ENCODE results near the gene NACC1. TPM values are rescaled to one million over a fixed set of nuclear protein-coding genes. Genes with fewer than 3 reads are reported as not detected.
A peak's percentile ranks its signal among the peaks of the same experiment; 100 is the strongest.

Gene NACC1
- total RNA-seq, 2 donors from 2014 or later = 56.1 to 67.2 TPM

GRCh38 chr19:13112555-13112954 lies 5.5 kb upstream of the NACC1 start:
- intact Hi-C loops (cut with DNase I, micrococcal nuclease) = no loop called here
- ATAC-seq (no peak), DNase-seq (no peak)

- intact Hi-C loops (cut with DNase I, micrococcal nuclease) = no loop called here
- no peak for ATAC-seq
Measured at GRCh38 chr19:13115936-13116281, 2.2 kb upstream of the NACC1 start.

GRCh38 chr19:13116282-13117175 lies 1.5 kb upstream of the NACC1 start, which contains the start of gene TRMT1:
TRMT1 (minus strand) TSS chr19:13116740; CDS start chr19:13116399, 341 bp downstream.
- intact Hi-C loops (cut with DNase I, micrococcal nuclease) = no loop called here
- peak; percentile 79 for ATAC-seq

More at GRCh38 chr19:13115936-13116281, 2.2 kb upstream of the NACC1 start:
- DNase-seq = no peak

GRCh38 chr19:13117176-13117771 lies 790 bp upstream of the NACC1 start:
- ATAC-seq (peak; percentile 18), DNase-seq (peak in 1 of 2 donors; percentile 40)
- intact Hi-C loops (cut with DNase I, micrococcal nuclease) = no loop called here

More at GRCh38 chr19:13116282-13117175, 1.5 kb upstream of the NACC1 start, which contains the start of gene TRMT1:
- DNase-seq = peak; percentile 95

GRCh38 chr19:13118424-13119193 lies 545 bp downstream of the NACC1 start:
- peak; percentile 17 for ATAC-seq
- intact Hi-C loops (cut with DNase I, micrococcal nuclease) = no loop called here

GRCh38 chr19:13119627-13120026 lies 1.6 kb downstream of the NACC1 start:
- ATAC-seq (no peak), DNase-seq (no peak)
- intact Hi-C loops (cut with DNase I, micrococcal nuclease) = no loop called here

More at GRCh38 chr19:13118424-13119193, 545 bp downstream of the NACC1 start:
- peak; percentile 69 to 72 for DNase-seq

GRCh38 chr19:13120031-13120430 lies 2.0 kb downstream of the NACC1 start:
- no peak for ATAC-seq
- DNase-seq = no peak
- intact Hi-C loops (cut with DNase I, micrococcal nuclease) = no loop called here

- no peak for ATAC-seq
- intact Hi-C loops (cut with DNase I, micrococcal nuclease) = no loop called here
Measured at GRCh38 chr19:13120817-13121216, 2.8 kb downstream of the NACC1 start.

GRCh38 chr19:13121551-13122274 lies 3.6 kb downstream of the NACC1 start:
- ATAC-seq = no peak
- intact Hi-C loops (cut with DNase I, micrococcal nuclease) = no loop called here
- no peak for DNase-seq

More at GRCh38 chr19:13120817-13121216, 2.8 kb downstream of the NACC1 start:
- no peak for DNase-seq

- intact Hi-C loops (cut with DNase I, micrococcal nuclease) = no loop called here
- DNase-seq (no peak), ATAC-seq (no peak)
Measured at GRCh38 chr19:13122275-13122878, 4.3 kb downstream of the NACC1 start.

- intact Hi-C loops (cut with DNase I, micrococcal nuclease) = no loop called here
- DNase-seq (no peak), ATAC-seq (no peak)
Measured at GRCh38 chr19:13122980-13123957, 5.2 kb downstream of the NACC1 start.

GRCh38 chr19:13127051-13127450 lies 9.0 kb downstream of the NACC1 start:
- no peak for DNase-seq
- intact Hi-C loops (cut with DNase I, micrococcal nuclease) = no loop called here
- no peak for ATAC-seq

- ATAC-seq (no peak), DNase-seq (no peak)
- intact Hi-C loops (cut with DNase I, micrococcal nuclease) = no loop called here
Measured at GRCh38 chr19:13127811-13128575, 9.9 kb downstream of the NACC1 start.

GRCh38 chr19:13128583-13128982 lies 10.5 kb downstream of the NACC1 start:
- ATAC-seq (no peak), DNase-seq (no peak)
- intact Hi-C loops (cut with DNase I, micrococcal nuclease) = no loop called here

- intact Hi-C loops (cut with DNase I, micrococcal nuclease) = no loop called here
- no peak for DNase-seq
- ATAC-seq = no peak
Measured at GRCh38 chr19:13129384-13129783, 11.3 kb downstream of the NACC1 start.

GRCh38 chr19:13130886-13131490 lies 12.9 kb downstream of the NACC1 start:
- intact Hi-C loops (cut with DNase I, micrococcal nuclease) = no loop called here
- DNase-seq (no peak), ATAC-seq (peak; percentile 72)

Data from left colon (tissue), 2 donors.